HT-29 (cell line): ENCODE measurements around the gene CD24. TPM values are rescaled to one million over a fixed set of nuclear protein-coding genes. Genes with fewer than 3 reads are reported as not detected.
A peak's percentile ranks its signal among the peaks of the same experiment; 100 is the strongest.

Experiments
- DNase-seq: peaks from one replicate; pipeline ENCODE4 v3.0.0-alpha.2; 2015; ENCODE audit warnings: low spot score
- total RNA-seq: library from RNA; depleted of rRNA; stranded (reverse); fragments of >200 nt; shearing (Covaris generic); gene quantifications from 2 replicates; pipeline ENCODE4 v1.2.3, GENCODE V29; 2014; rRNA removed

The CD24 gene
- total RNA-seq, 1 experiment from 2014 or later: 427 TPM

DNA sequence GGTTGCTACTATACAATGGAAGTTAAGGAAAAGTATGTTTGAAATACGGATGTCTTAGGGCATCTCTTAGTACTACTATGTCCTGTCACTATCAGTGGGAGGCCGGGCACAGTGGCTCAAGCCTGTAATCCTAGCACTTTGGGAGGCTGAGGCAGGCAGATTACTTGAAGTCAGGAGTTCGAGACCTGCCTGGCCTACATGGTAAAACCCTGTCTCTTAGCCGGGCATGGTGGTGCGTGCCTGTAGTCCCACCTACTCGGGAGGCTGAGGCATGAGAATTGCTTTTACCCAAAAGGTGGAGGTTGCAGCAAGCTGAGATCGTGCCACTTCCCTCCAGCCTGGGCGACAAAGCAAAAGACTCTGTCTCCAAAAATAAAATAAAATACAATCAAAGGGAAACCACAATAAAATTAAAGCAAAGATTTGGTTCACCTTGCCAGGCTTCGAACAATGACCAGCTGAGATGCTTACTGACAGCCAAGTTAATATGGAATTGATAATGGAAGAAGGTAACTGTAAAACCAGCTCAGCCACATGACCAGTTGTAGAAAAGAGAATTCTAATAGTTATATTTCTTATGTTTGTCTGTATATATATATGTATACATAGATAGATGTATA is 6.5 kb downstream of the CD24 start:
- no peak for DNase-seq

DNA sequence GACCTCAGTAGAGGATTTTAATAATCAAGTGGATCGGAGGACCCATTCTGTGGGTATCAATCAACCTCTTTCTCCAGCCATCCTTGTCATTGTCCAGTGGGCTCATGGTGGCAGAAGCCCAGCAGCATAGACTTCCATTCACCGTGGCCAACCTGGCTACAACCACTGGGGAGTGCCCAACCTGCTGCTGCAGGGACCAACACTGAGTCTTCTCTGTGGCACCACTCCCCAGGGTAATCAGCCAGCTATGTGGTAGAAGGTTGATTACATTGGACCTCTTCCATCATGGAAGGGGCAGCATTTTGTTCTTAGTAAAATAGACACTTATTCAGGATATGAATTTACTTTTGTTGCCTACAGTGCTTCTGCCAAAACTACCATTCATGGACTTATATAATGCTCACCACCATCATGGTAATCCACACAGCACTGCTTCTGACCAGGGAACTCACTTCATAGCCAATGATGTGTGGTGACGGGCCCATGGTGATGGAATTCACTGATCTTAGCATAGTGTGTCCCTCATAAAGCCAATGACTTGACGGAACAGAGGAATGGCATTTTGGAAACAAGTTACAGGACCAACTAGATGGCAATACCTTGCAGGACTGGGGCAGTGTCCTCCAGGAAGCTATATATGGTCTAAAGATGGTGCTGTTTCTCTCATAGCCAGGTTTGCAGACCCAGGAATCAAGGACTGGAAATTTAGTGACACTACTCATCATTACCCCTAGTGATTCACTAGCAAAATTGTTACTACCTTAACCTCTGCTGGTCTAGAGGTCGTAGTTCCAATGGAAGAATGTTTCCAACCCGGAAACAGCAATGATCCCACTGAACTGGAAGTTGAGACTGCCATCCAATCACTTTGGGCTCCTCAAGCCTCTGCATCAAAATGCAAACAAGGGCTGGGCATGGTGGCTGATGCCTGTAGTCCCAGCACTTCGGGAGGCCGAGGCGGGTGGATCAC is 7.6 kb downstream of the CD24 start:
- peak; percentile 18 for DNase-seq

DNA sequence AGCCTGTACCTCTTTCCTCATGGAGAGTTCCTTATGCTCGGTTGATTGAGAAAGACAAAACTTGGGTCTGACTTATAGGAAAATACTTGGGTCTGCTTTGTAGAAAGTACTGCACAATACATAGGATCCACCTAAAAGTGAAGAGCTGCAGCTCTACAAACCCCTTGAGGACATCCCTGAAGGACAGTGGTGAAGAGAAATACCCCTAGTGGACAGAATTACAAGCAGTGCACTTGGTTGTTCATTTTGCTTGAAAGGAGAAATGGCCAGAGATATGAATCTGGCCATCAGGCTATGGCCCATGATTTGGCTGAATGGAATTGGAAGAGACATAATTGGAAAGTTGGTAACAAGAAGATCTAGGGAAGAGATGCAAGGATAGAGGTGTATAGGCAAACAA is 8.3 kb downstream of the CD24 start:
- peak; percentile 18 for DNase-seq

DNA sequence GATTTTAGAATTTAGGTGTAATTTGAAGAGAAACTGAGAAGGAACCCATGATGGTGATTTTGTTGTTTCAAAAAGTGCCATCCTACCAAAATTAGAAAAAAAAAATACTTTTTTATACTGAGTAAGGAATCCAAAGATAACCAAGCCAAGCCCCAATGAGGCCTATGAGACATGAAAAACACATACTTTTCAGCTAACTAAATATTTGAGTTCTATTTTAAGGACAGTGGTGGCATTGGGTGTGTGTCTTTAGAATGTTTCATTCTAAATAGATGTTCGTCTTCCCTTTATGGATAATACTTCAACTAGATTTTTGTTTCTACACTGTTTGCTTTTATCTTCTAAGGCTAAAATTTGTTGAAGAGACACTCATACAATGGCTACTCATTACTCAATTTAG is 9.6 kb downstream of the CD24 start:
- no peak for DNase-seq

DNA sequence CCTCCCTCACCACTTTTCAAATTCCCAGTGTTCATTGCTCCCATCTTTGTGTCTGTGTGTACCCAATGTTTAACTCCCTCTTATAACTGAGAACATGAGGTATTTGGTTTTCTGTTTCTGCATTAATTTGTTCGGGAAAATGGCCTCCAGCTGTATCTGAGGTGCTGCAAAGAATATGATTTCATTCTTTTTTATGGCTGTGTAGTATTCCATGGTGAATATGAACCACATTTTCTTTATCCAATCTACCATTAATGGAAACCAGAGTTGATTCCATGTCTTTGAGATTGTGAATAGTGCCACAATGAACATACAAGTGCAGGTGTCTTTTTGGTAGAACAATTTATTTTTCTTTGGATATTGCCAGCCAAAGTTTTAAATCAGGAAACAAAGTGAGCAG is 10.4 kb downstream of the CD24 start:
- DNase-seq: no peak

DNA sequence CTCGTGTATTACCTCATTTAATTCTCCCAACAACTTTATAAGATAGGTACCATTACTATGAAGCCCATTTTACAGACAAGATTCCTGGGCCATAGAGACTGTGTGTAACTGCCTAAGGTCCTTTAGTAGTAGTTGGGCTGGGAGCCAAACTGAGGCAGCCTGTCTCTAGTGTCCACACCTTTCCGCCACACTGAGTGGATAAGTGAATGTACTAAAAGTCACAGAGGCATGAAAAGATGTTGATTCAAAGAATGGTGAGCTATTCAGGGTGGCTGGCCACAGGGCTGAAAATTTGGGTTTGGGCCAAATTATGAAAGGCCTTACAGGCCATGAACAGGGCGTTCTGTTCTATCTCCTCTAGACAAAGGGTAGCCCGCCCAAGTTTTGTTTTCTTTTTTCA is 11.0 kb downstream of the CD24 start:
- DNase-seq: no peak

DNA sequence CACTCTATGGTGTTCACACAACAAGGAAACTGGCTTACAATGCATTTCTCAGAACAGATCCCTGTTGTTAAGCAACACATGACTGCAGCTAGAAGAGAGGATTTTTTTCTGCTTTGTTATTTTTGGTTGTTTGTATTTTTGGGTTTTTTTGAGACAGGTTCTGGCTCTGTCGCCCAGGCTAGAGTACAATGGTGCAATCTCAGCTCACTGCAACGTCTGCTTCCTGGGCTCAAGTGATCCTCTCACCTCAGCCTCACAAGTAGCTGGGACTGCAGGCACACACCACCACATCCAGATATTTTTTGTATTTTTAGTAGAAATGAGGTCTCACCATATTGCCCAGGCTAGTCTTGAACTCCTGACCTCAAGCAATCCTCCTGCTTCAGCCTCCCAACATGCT is 12.7 kb downstream of the CD24 start:
- DNase-seq: no peak

DNA sequence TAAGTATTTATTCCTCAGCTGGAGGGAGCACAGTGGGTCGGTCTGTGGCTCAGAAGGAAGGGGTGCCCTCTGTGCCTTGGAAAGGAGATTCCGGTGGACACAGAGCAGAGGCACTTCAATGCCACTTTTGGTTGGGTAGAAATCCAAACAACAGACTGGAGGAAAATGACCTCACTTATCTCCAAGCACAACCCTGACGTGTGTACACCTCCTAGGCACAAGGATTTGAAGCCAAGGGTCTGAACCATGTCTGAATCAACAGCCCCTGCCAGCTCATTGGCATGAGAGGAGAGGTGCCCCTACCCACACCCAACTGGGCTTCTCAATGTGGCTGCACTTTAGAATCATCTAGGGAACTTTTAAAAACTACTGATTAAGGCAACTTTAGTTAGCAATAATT is 13.4 kb downstream of the CD24 start:
- DNase-seq: no peak

DNA sequence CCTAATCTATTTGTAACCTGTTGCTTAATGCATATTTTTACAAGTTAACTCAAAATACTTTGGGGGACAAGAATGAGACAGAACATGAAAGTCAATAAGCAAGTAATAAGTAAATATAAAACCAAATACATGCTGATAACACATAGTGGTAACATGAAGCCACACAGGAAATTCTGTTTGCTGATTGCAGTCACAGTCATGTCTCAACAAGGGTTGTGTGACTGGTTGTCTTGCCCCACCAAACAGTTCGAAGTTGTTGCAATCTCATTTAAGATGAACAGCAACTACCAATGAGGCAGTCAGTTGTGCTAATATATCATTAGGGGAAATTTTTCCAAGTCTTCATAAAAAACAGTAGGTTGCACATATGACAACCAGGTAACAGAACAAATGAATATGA is 14.5 kb downstream of the CD24 start:
- DNase-seq: no peak

DNA sequence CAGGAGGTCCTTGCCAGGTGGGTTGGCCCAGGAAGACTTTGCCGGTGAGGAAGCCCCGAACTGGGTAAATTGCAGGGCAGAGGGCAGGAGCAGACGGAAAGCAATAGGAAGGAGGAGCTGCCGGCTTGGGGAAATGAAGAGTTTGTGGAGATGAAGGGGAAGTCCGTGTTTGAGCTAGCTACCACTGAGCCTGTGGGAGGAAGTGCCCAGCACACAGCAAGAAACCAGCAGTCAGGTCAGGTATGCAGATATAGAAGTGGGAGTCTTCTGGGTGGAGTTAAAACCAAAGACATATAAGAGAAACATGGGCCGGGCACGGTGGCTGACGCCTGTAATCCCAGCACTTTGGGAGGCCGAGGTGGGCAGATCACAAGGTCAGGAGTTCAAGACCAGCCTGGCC is 34.7 kb downstream of the CD24 start:
- DNase-seq: no peak

DNA sequence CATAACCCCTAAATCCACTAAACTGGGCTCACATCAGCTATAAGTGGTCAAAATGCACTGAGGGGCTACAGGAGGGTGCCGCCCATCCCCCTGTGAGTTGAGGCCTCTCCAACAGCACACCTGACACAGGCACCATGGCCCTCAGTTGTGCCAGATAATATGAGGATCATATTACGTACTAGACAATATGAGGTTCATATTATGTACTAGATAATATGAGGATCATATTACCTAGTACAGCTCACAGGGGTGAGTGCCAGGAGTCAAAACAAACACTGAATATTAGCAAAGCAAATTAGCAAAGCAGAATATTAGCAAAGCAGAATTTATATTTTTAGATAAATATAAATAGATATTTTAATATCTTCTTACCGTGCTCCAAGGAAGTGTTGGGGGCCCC is 35.3 kb downstream of the CD24 start:
- DNase-seq: no peak

DNA sequence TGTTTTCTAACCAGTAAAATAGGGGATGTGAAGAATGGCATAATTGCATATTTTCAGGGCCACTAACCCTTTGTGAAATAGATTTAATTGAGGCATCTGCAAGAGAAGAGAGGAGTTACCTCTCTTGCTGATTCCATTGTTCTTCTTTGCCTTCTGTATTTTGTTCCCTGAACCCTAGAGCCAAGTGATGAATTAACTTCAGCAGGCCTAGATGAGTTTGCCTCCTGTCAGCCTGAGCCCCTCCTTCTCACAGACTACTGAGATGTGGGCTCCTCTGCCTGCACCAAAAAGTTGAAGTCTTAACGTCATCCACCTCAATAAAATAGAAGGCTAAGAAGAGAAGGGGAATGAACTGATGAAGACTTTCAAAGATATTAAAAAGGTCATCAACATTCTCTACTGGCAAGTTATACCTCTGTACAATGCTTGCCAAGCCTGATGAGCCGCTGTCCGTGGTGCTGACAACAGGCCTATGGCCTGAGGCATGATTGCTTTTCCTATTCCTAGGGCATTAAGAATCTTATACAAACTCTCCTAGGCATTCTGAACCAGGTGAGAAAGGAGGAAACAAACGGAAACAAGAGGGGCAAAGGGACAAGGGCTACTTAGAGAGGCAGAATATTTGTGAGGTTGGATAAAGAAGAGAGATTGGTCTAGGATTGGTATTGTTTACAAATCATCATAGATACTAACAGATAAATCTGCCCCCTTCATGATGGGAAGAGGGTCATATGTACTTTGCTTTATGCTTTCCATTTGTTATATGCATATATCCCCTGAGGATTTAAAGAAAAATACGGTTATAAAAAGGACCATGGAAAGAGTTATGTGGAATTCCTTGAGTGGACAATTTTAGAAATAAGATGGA is 46.8 kb downstream of the CD24 start:
- DNase-seq: peak; percentile 81

DNA sequence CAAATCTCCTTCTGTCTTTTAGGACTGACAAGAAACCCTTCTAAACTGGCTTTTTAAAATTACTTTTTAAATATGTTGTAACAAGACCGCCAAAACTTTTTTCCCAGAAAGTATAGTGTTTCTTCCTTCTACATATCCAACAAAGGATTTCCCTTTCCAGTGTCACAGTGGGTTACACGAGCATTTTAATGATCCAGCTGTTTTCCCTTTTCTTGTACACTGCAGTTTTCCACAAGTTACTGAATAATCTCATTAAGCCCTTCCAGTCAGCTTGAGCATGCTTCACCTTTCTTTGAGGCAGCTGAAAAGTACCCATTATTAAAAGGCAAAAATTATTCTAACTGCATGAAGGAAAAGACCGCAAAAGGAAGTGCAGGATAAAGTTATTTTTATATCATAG is 48.6 kb downstream of the CD24 start:
- no peak for DNase-seq

DNA sequence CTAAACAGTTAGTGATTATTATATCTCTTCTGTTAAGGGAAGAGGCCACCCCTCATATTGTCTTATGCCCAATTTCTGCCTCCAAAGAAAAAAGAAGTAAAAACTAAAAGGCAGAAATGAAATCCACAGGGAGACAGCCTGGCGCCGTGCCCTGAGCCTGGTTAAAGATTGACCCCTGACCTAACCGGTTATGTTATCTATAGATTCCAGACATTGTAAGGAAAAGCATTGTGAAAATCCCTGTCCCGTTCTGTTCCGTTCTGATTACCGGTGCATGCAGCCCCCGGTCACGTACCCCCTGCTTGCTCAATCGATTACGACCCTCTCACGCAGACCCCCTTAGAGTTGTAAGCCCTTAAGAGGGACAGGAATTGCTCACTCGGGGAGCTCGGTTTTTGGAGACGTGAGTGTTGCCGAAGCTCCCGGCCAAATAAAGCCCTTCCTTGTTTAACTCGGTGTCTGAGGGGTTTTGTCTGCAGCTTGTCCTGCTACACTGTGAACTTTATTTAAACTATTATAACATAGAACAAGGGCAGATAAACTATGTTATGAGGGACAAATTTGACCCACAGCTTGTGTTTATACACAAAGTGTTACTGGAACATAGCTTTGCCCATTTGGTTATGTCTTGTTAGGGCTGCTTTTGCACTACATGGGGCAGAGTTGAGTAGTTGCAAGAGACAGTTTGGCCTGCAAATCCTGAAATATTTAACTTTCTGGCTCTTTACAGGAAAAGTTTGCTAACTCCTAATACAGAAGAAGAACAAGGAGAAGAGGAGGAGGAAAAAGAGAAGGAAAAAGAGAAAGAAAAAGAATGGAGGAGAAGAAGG is 49.6 kb downstream of the CD24 start:
- DNase-seq: peak; percentile 72

DNA sequence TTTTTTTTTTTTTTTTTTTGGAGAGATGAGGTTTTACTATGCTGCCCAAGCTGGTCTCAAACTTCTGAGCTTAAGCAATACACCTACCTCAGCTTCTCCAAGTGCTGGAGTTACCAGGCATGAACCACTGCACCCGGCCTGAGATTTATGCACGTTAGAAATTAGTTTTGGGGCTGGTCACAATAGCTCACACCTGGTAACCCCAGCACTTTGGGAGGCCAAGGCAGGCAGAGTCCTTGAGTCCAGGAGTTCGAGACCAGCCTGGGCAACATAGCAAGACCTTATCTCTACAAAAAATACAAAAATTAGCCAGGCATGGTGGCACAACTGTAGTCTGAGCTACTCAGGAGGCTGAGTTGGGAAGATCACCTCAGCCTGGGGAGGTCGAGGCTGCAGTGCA is 51.9 kb downstream of the CD24 start:
- no peak for DNase-seq

Other genes starting within 250 kb of the CD24 start
- gene MTRES1, start 53.5 kb upstream of the CD24 start, total RNA-seq: 11.1 and 14.4 TPM in 2 replicates
- 9.3 and 9.8 TPM in 2 replicates for gene BEND3, start 140.8 kb upstream of the CD24 start, total RNA-seq